ENCODE results near the gene LPP.

DNA sequence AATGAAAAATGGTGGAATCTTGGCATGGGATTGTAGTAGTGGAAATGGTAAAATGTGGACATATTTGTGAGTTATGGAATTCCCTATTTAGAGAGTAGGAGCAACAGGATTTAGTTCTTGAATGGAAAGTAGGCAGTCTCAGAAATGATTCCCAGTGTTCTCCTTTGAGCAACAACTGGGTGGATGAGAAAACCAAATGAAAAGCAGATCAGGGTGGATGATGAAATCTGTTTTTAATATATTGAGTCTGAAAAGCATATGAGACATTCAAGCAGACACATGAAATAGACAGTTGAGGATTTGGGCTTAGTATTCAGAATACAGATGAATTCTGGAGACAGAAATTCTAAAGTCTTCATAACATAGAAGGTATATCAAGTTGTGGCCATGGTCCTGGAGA is 451.3 kb downstream of the LPP start:
- TF ChIP-seq, protein P1, sequence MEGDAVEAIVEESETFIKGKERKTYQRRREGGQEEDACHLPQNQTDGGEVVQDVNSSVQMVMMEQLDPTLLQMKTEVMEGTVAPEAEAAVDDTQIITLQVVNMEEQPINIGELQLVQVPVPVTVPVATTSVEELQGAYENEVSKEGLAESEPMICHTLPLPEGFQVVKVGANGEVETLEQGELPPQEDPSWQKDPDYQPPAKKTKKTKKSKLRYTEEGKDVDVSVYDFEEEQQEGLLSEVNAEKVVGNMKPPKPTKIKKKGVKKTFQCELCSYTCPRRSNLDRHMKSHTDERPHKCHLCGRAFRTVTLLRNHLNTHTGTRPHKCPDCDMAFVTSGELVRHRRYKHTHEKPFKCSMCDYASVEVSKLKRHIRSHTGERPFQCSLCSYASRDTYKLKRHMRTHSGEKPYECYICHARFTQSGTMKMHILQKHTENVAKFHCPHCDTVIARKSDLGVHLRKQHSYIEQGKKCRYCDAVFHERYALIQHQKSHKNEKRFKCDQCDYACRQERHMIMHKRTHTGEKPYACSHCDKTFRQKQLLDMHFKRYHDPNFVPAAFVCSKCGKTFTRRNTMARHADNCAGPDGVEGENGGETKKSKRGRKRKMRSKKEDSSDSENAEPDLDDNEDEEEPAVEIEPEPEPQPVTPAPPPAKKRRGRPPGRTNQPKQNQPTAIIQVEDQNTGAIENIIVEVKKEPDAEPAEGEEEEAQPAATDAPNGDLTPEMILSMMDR (IDR thresholded peaks at IDR 0.05): no peak
- TF ChIP-seq POLR2A (IDR thresholded peaks at IDR 0.05) (no peak), EP300 (IDR thresholded peaks at IDR 0.05) (peak in 1 of 2 donors; percentile 5)

Data from tibial nerve (tissue), 4 donors.